H1 (cell line): ENCODE measurements around the gene NEFH.

Experiments used
- TCF12 ChIP-seq: IDR thresholded peaks from 2 replicates; pipeline ENCODE4 v1.6.1; 2011; ENCODE audit warnings: low read depth, mild to moderate bottlenecking, low read length
- TF ChIP-seq, protein P1 (sequence below): IDR thresholded peaks from 2 replicates; pipeline ENCODE4 v1.6.1; 2012; ENCODE audit warnings: inconsistent platforms

GRCh38 chr22:29477723-29478318, 2.2 kb upstream of the NEFH start:
- TF ChIP-seq, protein P1, sequence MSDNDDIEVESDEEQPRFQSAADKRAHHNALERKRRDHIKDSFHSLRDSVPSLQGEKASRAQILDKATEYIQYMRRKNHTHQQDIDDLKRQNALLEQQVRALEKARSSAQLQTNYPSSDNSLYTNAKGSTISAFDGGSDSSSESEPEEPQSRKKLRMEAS: no peak
- no peak for TF ChIP-seq TCF12
